IMR-90 (cell line): ENCODE measurements around the gene GTF2F2. TPM values are rescaled to one million over a fixed set of nuclear protein-coding genes. Genes with fewer than 3 reads are reported as not detected.

ENCODE experiments used
- ATAC-seq: fragments of 200-7000 bp; cut with Tn5 transposase; 2 replicates; pipeline ENCODE4 v1.9.1; 2020; ENCODE audit warnings: low read depth, mild to moderate bottlenecking, moderate library complexity
- BruUV-seq: library from RNA; stranded (reverse); fragments of 400-500 nt; replicated peaks from 2 replicates; lab custom pipeline; 2021; lab: Mats Ljungman, UMichigan
- CTCF ChIA-PET: fragments of 300-600 bp; formaldehyde crosslinking; extraction: SDS; loops from one replicate; lab custom pipeline; 2021; ENCODE audit warnings: antibody characterized with exemption; lab: Yijun Ruan, JAX
- POLR2A ChIA-PET: fragments of 300-600 bp; sonication (Branson Sonifier 250); formaldehyde crosslinking; loops from one replicate; lab custom pipeline; 2022; ENCODE audit warnings: antibody characterized with exemption; ENCODE audit not compliant: unreplicated experiment; lab: Charles Lee
- DNase-seq: peaks from one replicate; pipeline ENCODE4 v3.0.0; 2013
- H2AFZ ChIP-seq: replicated peaks from 2 replicates; pipeline ENCODE3; 2013; ENCODE audit warnings: low read length, mild to moderate bottlenecking; ENCODE audit not compliant: poor library complexity
- H2AK5ac ChIP-seq: 2 replicates; pipeline ENCODE4 v1.6.1; 2013; ENCODE audit warnings: low read depth, low read length, inconsistent platforms
- H2AK9ac ChIP-seq: replicated peaks from 2 replicates; pipeline ENCODE3; 2013; ENCODE audit warnings: mild to moderate bottlenecking, low read depth, low read length, moderate library complexity; ENCODE audit not compliant: poor library complexity
- H2BK120ac ChIP-seq: 2 replicates; pipeline ENCODE4 v1.6.1; 2013; ENCODE audit warnings: low read depth, low read length, inconsistent platforms
- H2BK15ac ChIP-seq: 3 replicates; pipeline ENCODE4 v1.6.1; 2013; ENCODE audit warnings: low read depth, low read length, inconsistent platforms
- H2BK20ac ChIP-seq: 2 replicates; pipeline ENCODE4 v1.6.1; 2013; ENCODE audit warnings: low read depth, mild to moderate bottlenecking, inconsistent platforms, low read length, moderate library complexity
- H2BK5ac ChIP-seq: 2 replicates; pipeline ENCODE4 v1.6.1; 2013; ENCODE audit warnings: mild to moderate bottlenecking, low read depth, low read length, inconsistent platforms; ENCODE audit not compliant: poor library complexity, severe bottlenecking
- H3K14ac ChIP-seq: replicated peaks from 2 replicates; pipeline ENCODE4 v1.6.1; 2013; ENCODE audit warnings: low read depth, low read length, inconsistent platforms
- H3K18ac ChIP-seq: 2 replicates; pipeline ENCODE4 v1.6.1; 2013; ENCODE audit warnings: low read depth, low read length, control low read depth
- H3K23ac ChIP-seq: 2 replicates; pipeline ENCODE4 v1.6.1; 2013; ENCODE audit warnings: low read depth, low read length, inconsistent platforms
- H3K27ac ChIP-seq: 2 replicates; pipeline ENCODE4 v1.5.1; 2013; ENCODE audit warnings: mild to moderate bottlenecking, control low read depth, low read length; ENCODE audit not compliant: insufficient read depth
- H3K27me3 ChIP-seq: 2 replicates; pipeline ENCODE4 v1.6.1; 2013; ENCODE audit warnings: low read length; ENCODE audit not compliant: control insufficient read depth, insufficient read depth
- H3K36me3 ChIP-seq: 2 replicates; pipeline ENCODE4 v1.6.1; 2013; ENCODE audit warnings: low read length, mixed read lengths; ENCODE audit not compliant: control insufficient read depth, insufficient read depth
- H3K4ac ChIP-seq: 2 replicates; pipeline ENCODE4 v1.6.1; 2013; ENCODE audit warnings: low read depth, low read length, inconsistent platforms
- H3K4me1 ChIP-seq: 2 replicates; pipeline ENCODE4 v1.6.1; 2013; ENCODE audit warnings: low read length, mixed read lengths; ENCODE audit not compliant: control insufficient read depth, insufficient read depth
- H3K4me2 ChIP-seq: 2 replicates; pipeline ENCODE4 v1.6.1; 2013; ENCODE audit warnings: low read depth, mild to moderate bottlenecking, control low read depth, low read length, moderate library complexity
- H3K4me3 ChIP-seq: 2 replicates; pipeline ENCODE4 v1.5.1; 2013; ENCODE audit warnings: low read depth, mild to moderate bottlenecking, control low read depth, low read length, moderate library complexity; ENCODE audit not compliant: insufficient read depth
- H3K56ac ChIP-seq: 2 replicates; pipeline ENCODE4 v1.6.1; 2013; ENCODE audit warnings: low read length, inconsistent platforms; ENCODE audit not compliant: insufficient read depth; ENCODE audit errors: extremely low read depth
- H3K79me1 ChIP-seq, 2 experiments: 2 replicates each; pipeline ENCODE4 v1.6.1; 2013; ENCODE audit warnings: low read length in 2 of 2, inconsistent platforms in 1 of 2, low read depth in 1 of 2
- H3K9ac ChIP-seq: 2 replicates; pipeline ENCODE4 v1.6.1; 2013; ENCODE audit warnings: low read depth, low read length, control low read depth
- H3K9me1 ChIP-seq: 2 replicates; pipeline ENCODE4 v1.6.1; 2013; ENCODE audit warnings: low read length, inconsistent platforms; ENCODE audit not compliant: insufficient read depth
- H3K9me3 ChIP-seq: 2 replicates; pipeline ENCODE4 v1.6.1; 2013; ENCODE audit warnings: low read length; ENCODE audit not compliant: control insufficient read depth, insufficient read depth
- H4K20me1 ChIP-seq: 2 replicates; pipeline ENCODE4 v1.6.1; 2013; ENCODE audit warnings: low read length, inconsistent platforms; ENCODE audit not compliant: insufficient read depth
- H4K5ac ChIP-seq: 2 replicates; pipeline ENCODE4 v1.6.1; 2013; ENCODE audit warnings: mild to moderate bottlenecking, low read depth, low read length, control low read depth
- H4K8ac ChIP-seq, 2 experiments: 2 replicates each; pipeline ENCODE4 v1.6.1; 2013; ENCODE audit warnings: low read depth in 2 of 2, low read length in 2 of 2, control low read depth in 1 of 2, inconsistent platforms in 1 of 2
- H4K91ac ChIP-seq: 2 replicates; pipeline ENCODE4 v1.6.1; 2013; ENCODE audit warnings: low read depth, low read length, inconsistent platforms; ENCODE audit not compliant: insufficient read depth
- BHLHE40 ChIP-seq: fragments of 150-350 bp; IDR thresholded peaks from 2 replicates; pipeline ENCODE4 v1.6.1; 2016; ENCODE audit warnings: mild to moderate bottlenecking, low read depth, low read length
- ELK1 ChIP-seq: fragments of 150-350 bp; IDR thresholded peaks from 2 replicates; pipeline ENCODE4 v1.6.1; 2016; ENCODE audit warnings: low read depth, mild to moderate bottlenecking, low read length, moderate library complexity, borderline replicate concordance
- SMC3 ChIP-seq: fragments of 150-350 bp; IDR thresholded peaks from 2 replicates; pipeline ENCODE4 v1.6.1; 2016; ENCODE audit warnings: low read depth, mild to moderate bottlenecking, antibody characterized with exemption, low read length, moderate library complexity
- WGBS, 2 experiments: methylation state at CpG; one replicate each; pipeline versions ENCODE4 v1.1.5 to v1.1.7; 2013; ENCODE audit warnings: missing lambda C conversion rate in 2 of 2; ENCODE audit not compliant: insufficient read length in 1 of 2; ENCODE audit errors: extremely low coverage in 2 of 2; 5-methylcytosine and 5-hydroxymethylcytosine counted together
- dilution Hi-C: fragments of 300-500 bp; cut with HindIII; formaldehyde crosslinking; loops from one replicate; pipeline ENCODE4 v1.14.3; 2018; ENCODE audit warnings: low sequenced_read_pairs; ENCODE audit not compliant: unreplicated experiment
- in situ Hi-C: fragments of 300-500 bp; cut with MboI; formaldehyde crosslinking; loops from 3 replicates; pipeline ENCODE4 v1.14.3; 2019; ENCODE audit warnings: low sequenced_read_pairs, inconsistent platforms, mixed read lengths
- intact Hi-C: fragments of 100-400 bp; cut with micrococcal nuclease; formaldehyde crosslinking; loops from 2 replicates; pipeline ENCODE4 v1.10.0; 2022
- polyA plus RNA-seq, 3 experiments: library from polyadenylated mRNA; depleted of rRNA; stranded (reverse); fragments of >200 nt; gene quantifications; 2 replicates each; pipeline ENCODE4 v1.2.3, GENCODE V29; 2012; ENCODE audit warnings: low replicate concordance in 1 of 3
- total RNA-seq: library from RNA; depleted of rRNA; stranded (reverse); fragments of >200 nt; gene quantifications from 2 replicates; pipeline ENCODE4 v1.2.3, GENCODE V29; 2012

GTF2F2 gene
- total and polyA plus RNA-seq, 2 of the 4 experiments (the other 2 are of a cell fraction): 16.5 to 21.0 TPM

DNA sequence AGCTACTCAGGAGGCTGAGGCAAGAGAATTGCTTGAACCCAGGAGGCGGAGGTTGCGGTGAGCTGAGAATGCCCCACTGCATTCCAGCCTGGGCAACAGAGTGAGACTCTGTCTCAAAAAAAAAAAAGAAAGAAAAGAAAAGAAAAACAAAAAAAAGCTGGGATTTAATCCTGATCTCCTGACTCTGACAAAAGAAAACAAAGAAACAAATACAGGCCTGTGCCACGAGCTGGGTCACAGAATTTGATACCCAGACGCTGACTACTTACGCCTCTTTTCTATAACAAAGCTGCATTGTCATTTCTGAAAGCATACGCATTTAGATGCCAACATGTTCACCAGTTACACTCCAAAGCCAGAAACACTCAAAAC is 18.2 kb upstream of the GTF2F2 start (continued):
- no peak for TF ChIP-seq ELK1
- no peak for TF ChIP-seq SMC3

DNA sequence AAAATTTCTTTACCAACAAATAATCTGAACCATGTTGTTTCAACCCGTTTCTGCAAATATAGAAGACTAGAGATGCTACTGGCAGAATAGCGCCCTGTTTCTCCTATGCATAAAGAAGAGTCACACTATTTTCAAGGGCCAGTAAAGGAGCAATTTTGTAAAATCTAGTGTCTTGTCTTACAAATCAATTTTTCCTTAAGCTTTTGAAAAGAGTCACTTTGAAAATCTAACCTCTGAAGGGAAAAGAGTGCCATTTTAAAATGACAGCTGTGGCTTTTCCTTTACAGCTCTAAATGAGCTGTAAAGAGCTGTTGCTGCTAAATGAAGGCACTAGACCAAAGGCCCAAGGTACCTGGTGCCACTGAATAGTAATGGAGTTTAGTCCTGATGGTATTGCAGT is 16.9 kb upstream of the GTF2F2 start:
- no peak for TF ChIP-seq BHLHE40
- TF ChIP-seq ELK1: no peak
- H2AK9ac ChIP-seq: no peak overlapping the region

More for the DNA sequence above, 16.9 kb upstream of the GTF2F2 start:
- H3K56ac ChIP-seq: no peak overlapping the region
- H3K4me2 ChIP-seq: no peak overlapping the region
- no peak overlapping the region for H3K23ac ChIP-seq
- no peaks in the 10 kb centered on the region for H4K20me1 ChIP-seq
- dilution Hi-C loops: no loop called here
- peaks cover 4% of the 10 kb centered on the region; the same call in 1 of the 2 replicates for H3K9me1 ChIP-seq
- H3K9me3 ChIP-seq: no peaks in the 10 kb centered on the region
- no peaks in the 10 kb centered on the region for H3K79me1 ChIP-seq
- H4K5ac ChIP-seq: no peak overlapping the region
- H4K91ac ChIP-seq: no peak overlapping the region
- peak overlapping the region; percentile 71 for H3K18ac ChIP-seq
- ATAC-seq (no peak), DNase-seq (no peak)
- no peak overlapping the region for H2BK5ac ChIP-seq
- ChIA-PET CTCF (no interaction called here), POLR2A (no interaction called here)
- no peak overlapping the region for H4K8ac ChIP-seq
- no peak overlapping the region for H3K4me3 ChIP-seq
- H2AFZ ChIP-seq: no peak overlapping the region
- H3K27me3 ChIP-seq: no peaks in the 10 kb centered on the region
- no peak overlapping the region for H3K9ac ChIP-seq
- peaks cover 25% of the 10 kb centered on the region for H3K4me1 ChIP-seq
- no peak overlapping the region for H3K14ac ChIP-seq
- H2BK120ac ChIP-seq: no peak overlapping the region; the same call in 1 of the 2 replicates
- H3K27ac ChIP-seq: no peak overlapping the region
- in situ Hi-C loops: no loop called here
- no peak overlapping the region for H2AK5ac ChIP-seq
- H3K36me3 ChIP-seq: no peaks in the 10 kb centered on the region
- H2BK20ac ChIP-seq: no peak overlapping the region
- H3K4ac ChIP-seq: no peak overlapping the region
- WGBS, 2 experiments: no CpG with 5 or more reads among the region's 2 CpGs
- H2BK15ac ChIP-seq: no peak overlapping the region; the same call in 2 of the 3 replicates
- BruUV-seq: no TSS peak
- intact Hi-C loops: no loop called here
